Fibroblast of mammary gland (primary cell): ENCODE data around the gene DHX30.

Source experiments
- DNase-seq: peaks from one replicate; pipeline ENCODE4 v3.0.0-alpha.2; 2010; ENCODE audit warnings: low read depth
- H3K4me3 ChIP-seq: 2 replicates; pipeline ENCODE4 v1.5.1; 2011; ENCODE audit warnings: low read depth, mild to moderate bottlenecking, low read length, moderate library complexity; ENCODE audit not compliant: control insufficient read depth
- CTCF ChIP-seq: conservative IDR thresholded peaks from 2 replicates; pipeline ENCODE4 v1.5.1; 2011; ENCODE audit warnings: low read depth, low read length, inconsistent platforms; ENCODE audit not compliant: control insufficient read depth, insufficient read depth

Gene DHX30

GRCh38 chr3:47772788-47773187, 30.1 kb upstream of the DHX30 start:
- no peak overlapping the region for H3K4me3 ChIP-seq
- no peak for TF ChIP-seq CTCF
- no peak for DNase-seq

DNA sequence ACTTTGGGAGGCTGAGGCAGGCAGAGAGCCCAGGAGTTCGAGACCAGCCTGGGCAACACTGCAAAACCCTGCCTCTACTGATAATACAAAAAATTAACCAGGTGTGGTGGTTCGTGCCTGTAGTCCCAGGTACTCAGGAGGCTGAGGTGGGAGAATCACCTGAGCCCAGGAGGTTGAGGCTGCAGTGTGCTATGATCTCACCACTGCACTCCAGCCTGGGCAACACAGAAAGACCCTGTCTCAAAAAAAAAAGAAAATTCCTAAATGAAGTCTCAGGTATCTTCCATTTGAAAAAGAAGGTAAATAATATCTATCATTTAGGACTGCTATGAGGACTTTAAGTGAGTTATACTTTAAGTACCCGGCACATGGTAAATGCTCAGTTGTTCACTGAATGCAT, 24.2 kb upstream of the DHX30 start:
- no peak overlapping the region for H3K4me3 ChIP-seq
- TF ChIP-seq CTCF = no peak
- no peak for DNase-seq

GRCh38 chr3:47780741-47781684, 21.9 kb upstream of the DHX30 start:
- H3K4me3 ChIP-seq = peak overlapping the region; percentile 93
- DNase-seq = peak; percentile 31
- TF ChIP-seq CTCF = no peak

DNA sequence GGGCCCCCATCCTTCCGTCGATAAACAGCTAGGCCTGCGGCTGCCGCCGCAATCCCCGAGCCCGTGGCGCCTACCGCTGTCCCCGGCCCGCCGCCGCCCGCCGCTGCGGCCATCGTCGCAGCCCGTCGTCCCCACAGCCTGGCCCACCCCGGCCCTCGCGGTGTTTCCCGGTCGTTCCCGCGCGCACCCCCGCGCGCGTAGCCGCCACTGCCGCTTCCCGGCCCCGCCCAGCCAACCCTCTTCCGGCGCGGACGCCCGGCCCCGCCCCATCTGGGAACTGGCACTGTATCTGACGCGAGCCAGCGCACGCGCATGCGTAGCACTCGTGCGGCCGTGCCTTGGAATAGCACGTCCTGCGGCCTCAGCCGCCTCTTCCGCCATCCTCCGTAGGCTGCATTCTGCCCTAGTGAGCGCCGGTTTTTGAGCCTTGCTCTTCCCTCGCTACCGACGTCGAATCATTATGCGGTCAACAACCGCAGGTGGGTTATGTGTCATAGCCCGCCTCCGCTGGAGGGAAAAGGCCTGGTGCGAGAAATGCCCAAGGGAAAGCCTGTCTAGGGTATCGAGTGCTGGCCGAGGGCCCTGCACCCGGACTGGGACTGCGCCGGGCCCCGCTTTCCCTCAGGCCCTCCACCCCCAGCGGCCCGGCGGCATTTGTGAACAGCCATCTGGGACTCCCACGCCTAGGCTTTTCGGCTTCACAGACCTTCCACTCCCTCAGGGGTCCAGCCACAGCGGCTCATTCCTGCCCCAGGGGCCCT, 21.1 kb upstream of the DHX30 start, which contains the start of gene SMARCC1:
SMARCC1 (minus strand) TSS at position 209 of the 761 bp plus-strand sequence; CDS start at position 113, 96 bp downstream.
- peak within 1 kb of the TSS; percentile 93 for H3K4me3 ChIP-seq
- DNase-seq = peak; percentile 97
- no peak for TF ChIP-seq CTCF

- no peak for DNase-seq
- TF ChIP-seq CTCF = no peak
- H3K4me3 ChIP-seq = peak overlapping the region; percentile 93
These were observed 20.3 kb upstream of the DHX30 start for GRCh38 chr3:47782446-47783308.

GRCh38 chr3:47783673-47784072, 19.3 kb upstream of the DHX30 start:
- no peak for DNase-seq
- TF ChIP-seq CTCF = no peak
- H3K4me3 ChIP-seq = no peak overlapping the region
